Measurements from ENCODE around the gene ARSB.

Gene ARSB

DNA sequence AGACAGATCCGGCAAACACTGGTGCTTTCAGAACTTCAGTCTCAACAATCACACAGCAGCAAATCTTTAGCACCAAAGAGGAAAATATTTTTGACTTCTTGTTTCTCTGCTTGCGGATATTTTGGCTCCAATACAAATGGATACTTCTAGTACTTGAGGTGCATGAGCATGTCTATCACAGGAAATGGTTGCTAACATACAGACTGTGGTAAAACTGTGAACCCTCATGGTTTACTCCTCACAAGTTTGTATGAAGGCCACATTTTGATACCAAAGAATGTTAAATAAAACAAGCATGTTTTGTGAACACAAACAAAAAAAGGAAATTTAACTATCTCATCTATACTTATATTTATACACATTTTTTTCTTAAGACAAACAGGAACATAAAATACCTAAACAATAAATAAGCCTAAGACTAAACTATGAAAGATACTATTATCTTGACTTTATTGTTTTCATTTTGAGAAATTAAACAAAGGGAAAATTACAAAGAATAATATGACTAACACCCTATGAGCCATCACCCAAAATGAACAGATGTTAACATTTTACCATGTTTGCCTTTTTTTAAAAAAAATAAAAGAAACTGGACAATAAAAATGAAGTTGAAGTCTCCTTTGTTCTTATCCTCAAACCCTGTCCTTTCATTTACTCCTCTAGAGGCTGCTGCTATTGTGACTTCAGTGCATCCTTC, 201.5 kb downstream of the ARSB start:
- Histone ChIP-seq H2AFZ (ENCODE audit: low read length) (no peak overlapping the region), H3K27ac (ENCODE audit: low read depth, low read length, poor library complexity, severe bottlenecking) (no peak overlapping the region), H4K20me1 (ENCODE audit: insufficient read depth, low read length) (no peaks in the 10 kb centered on the region), H3K4me3 (ENCODE audit: low read depth, low read length, poor library complexity, severe bottlenecking) (no peak overlapping the region), H3K4me2 (ENCODE audit: low read length) (no peak overlapping the region), H3K9me3 (ENCODE audit: low read length) (no peaks in the 10 kb centered on the region), H3K79me2 (ENCODE audit: insufficient read depth, low read length) (no peaks in the 10 kb centered on the region), H3K9ac (ENCODE audit: low read length) (no peak overlapping the region), H3K27me3 (ENCODE audit: insufficient read depth, low read length) (no peaks in the 10 kb centered on the region), H3K4me1 (ENCODE audit: insufficient read depth, low read length, severe bottlenecking) (no peaks in the 10 kb centered on the region), H3K36me3 (ENCODE audit: insufficient read depth, low read length) (no peaks in the 10 kb centered on the region), H3F3A (ENCODE audit: insufficient read depth, low read length) (no peaks in the 10 kb centered on the region), H3K9me2 (ENCODE audit: low read depth, low read length) (no peaks in the 10 kb centered on the region)
- TF ChIP-seq, protein P1, sequence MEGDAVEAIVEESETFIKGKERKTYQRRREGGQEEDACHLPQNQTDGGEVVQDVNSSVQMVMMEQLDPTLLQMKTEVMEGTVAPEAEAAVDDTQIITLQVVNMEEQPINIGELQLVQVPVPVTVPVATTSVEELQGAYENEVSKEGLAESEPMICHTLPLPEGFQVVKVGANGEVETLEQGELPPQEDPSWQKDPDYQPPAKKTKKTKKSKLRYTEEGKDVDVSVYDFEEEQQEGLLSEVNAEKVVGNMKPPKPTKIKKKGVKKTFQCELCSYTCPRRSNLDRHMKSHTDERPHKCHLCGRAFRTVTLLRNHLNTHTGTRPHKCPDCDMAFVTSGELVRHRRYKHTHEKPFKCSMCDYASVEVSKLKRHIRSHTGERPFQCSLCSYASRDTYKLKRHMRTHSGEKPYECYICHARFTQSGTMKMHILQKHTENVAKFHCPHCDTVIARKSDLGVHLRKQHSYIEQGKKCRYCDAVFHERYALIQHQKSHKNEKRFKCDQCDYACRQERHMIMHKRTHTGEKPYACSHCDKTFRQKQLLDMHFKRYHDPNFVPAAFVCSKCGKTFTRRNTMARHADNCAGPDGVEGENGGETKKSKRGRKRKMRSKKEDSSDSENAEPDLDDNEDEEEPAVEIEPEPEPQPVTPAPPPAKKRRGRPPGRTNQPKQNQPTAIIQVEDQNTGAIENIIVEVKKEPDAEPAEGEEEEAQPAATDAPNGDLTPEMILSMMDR (IDR thresholded peaks at IDR 0.05; ENCODE audit: low read length), result no peak
- TF ChIP-seq EZH2 (IDR thresholded peaks at IDR 0.05; ENCODE audit: borderline replicate concordance, low read length), result no peak

DNA sequence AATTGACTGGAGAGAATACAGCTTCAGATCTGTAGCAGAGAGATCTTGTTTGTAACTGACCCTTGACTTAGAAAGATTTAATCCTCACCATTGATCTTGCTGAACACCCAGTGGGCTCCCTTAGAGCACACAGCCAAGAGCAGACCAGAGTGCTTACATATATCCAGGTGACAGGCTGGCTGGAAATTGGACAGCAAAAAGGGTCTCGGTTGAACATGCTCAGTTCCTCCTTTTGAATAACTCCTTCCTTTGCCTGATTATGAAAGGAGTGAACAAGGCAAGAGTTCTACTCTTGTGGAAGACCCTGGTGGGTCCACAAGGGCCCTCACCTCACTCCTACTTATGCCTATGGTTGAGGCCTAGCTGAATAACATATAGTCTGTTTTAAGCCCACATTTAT, 202.4 kb downstream of the ARSB start:
- no peaks in the 10 kb centered on the region for H3K36me3 ChIP-seq (ENCODE audit: insufficient read depth, low read length)
- H2AFZ ChIP-seq (ENCODE audit: low read length), result no peak overlapping the region
- TF ChIP-seq, protein P1 (IDR thresholded peaks at IDR 0.05; ENCODE audit: low read length), result no peak
- no peak for TF ChIP-seq EZH2 (IDR thresholded peaks at IDR 0.05; ENCODE audit: borderline replicate concordance, low read length)
- no peaks in the 10 kb centered on the region for H3K9me3 ChIP-seq (ENCODE audit: low read length)
- H3F3A ChIP-seq (ENCODE audit: insufficient read depth, low read length), result no peaks in the 10 kb centered on the region
- no peaks in the 10 kb centered on the region for H4K20me1 ChIP-seq (ENCODE audit: insufficient read depth, low read length)
- H3K79me2 ChIP-seq (ENCODE audit: insufficient read depth, low read length), result no peaks in the 10 kb centered on the region
- no peaks in the 10 kb centered on the region for H3K9me2 ChIP-seq (ENCODE audit: low read depth, low read length)
- no peaks in the 10 kb centered on the region for H3K27me3 ChIP-seq (ENCODE audit: insufficient read depth, low read length)
- H3K27ac ChIP-seq (ENCODE audit: low read depth, low read length, poor library complexity, severe bottlenecking), result no peak overlapping the region
- no peak overlapping the region for H3K4me2 ChIP-seq (ENCODE audit: low read length)
- H3K4me3 ChIP-seq (ENCODE audit: low read depth, low read length, poor library complexity, severe bottlenecking), result no peak overlapping the region
- H3K4me1 ChIP-seq (ENCODE audit: insufficient read depth, low read length, severe bottlenecking), result no peaks in the 10 kb centered on the region
- H3K9ac ChIP-seq (ENCODE audit: low read length), result no peak overlapping the region

DNA sequence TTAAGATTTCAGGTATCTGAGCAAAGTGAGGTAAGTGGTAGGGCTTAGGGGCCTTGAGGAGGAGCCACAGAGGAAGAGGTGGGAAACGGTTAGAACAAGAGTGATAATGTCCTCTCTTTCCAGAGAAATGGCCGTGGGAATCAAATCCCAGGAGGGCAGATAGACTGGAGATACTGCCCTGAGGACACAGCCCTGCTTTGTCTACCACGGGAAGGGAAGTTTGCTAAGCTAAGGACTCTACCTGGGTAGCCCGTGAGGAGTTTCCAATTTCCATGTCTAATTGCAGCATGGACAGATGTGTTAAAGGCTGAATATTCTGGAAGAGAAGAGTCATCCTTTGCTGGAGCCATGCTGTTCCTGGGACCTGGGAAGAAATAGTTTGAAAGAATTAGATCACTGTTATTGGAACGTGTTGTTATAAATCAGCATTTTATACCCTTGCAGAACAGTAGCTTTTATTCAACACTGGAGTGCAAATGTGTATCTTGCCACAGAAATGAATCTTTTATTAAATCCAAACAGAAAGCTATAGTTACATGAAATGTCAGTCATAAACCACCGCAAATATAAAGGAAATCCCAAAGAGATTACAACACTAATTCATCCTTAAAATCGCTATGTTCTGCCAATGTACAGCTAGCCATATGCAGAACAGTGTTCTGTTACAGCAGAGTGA, 203.4 kb downstream of the ARSB start:
- Histone ChIP-seq H3K9me3 (ENCODE audit: low read length) (no peaks in the 10 kb centered on the region), H2AFZ (ENCODE audit: low read length) (no peak overlapping the region), H3K9me2 (ENCODE audit: low read depth, low read length) (no peaks in the 10 kb centered on the region), H3K9ac (ENCODE audit: low read length) (no peak overlapping the region), H3K27me3 (ENCODE audit: insufficient read depth, low read length) (no peaks in the 10 kb centered on the region), H4K20me1 (ENCODE audit: insufficient read depth, low read length) (no peaks in the 10 kb centered on the region), H3F3A (ENCODE audit: insufficient read depth, low read length) (no peaks in the 10 kb centered on the region), H3K4me3 (ENCODE audit: low read depth, low read length, poor library complexity, severe bottlenecking) (no peak overlapping the region), H3K79me2 (ENCODE audit: insufficient read depth, low read length) (no peaks in the 10 kb centered on the region), H3K36me3 (ENCODE audit: insufficient read depth, low read length) (no peaks in the 10 kb centered on the region), H3K27ac (ENCODE audit: low read depth, low read length, poor library complexity, severe bottlenecking) (no peak overlapping the region), H3K4me1 (ENCODE audit: insufficient read depth, low read length, severe bottlenecking) (no peaks in the 10 kb centered on the region), H3K4me2 (ENCODE audit: low read length) (no peak overlapping the region)
- no peak for TF ChIP-seq EZH2 (IDR thresholded peaks at IDR 0.05; ENCODE audit: borderline replicate concordance, low read length)
- TF ChIP-seq, protein P1 (IDR thresholded peaks at IDR 0.05; ENCODE audit: low read length), result no peak

All from OCI-LY1 (cell line).